ENCODE measurements around the gene DIP2C.

- TF ChIP-seq, protein P1, sequence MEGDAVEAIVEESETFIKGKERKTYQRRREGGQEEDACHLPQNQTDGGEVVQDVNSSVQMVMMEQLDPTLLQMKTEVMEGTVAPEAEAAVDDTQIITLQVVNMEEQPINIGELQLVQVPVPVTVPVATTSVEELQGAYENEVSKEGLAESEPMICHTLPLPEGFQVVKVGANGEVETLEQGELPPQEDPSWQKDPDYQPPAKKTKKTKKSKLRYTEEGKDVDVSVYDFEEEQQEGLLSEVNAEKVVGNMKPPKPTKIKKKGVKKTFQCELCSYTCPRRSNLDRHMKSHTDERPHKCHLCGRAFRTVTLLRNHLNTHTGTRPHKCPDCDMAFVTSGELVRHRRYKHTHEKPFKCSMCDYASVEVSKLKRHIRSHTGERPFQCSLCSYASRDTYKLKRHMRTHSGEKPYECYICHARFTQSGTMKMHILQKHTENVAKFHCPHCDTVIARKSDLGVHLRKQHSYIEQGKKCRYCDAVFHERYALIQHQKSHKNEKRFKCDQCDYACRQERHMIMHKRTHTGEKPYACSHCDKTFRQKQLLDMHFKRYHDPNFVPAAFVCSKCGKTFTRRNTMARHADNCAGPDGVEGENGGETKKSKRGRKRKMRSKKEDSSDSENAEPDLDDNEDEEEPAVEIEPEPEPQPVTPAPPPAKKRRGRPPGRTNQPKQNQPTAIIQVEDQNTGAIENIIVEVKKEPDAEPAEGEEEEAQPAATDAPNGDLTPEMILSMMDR (IDR thresholded peaks at IDR 0.05): no peak
- TF ChIP-seq POLR2A (IDR thresholded peaks at IDR 0.05): no peak
Observed at GRCh38 chr10:666237-667012, 23.0 kb downstream of the DIP2C start.
